Measurements from ENCODE around the gene CNTN1. TPM values are rescaled to one million over a fixed set of nuclear protein-coding genes. Genes with fewer than 3 reads are reported as not detected.

The CNTN1 gene
- polyA plus RNA-seq, 1 of the 3 experiments (the other 2 are of a cell fraction): 0.13 TPM

DNA sequence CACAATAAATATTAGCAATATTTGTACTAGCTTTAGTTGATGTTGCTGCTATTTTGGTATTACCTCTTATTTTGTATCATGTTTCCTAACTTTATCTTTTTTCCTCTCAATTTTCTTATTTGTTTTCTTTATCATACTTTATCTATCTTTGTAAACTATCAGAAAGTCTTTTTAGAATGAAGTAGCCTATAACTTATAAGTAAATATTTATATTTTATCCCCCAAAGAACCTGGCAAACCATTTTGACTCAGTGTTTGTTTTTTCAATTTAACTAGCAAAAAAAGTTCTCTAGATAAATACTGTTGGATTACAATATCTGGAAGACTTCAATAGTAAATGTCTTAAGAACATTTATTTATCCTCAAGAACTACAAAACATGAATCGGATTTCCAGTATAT is 360.2 kb downstream of the CNTN1 start (continued):
- TF ChIP-seq FOXM1 (IDR thresholded peaks at IDR 0.05; ENCODE audit: low read depth) (no peak), SMC3 (IDR thresholded peaks at IDR 0.05; ENCODE audit: low read depth, low read length) (no peak), SIN3A (IDR thresholded peaks at IDR 0.05; ENCODE audit: borderline replicate concordance, low read depth, low read length) (no peak)
- TF ChIP-seq, protein P1, sequence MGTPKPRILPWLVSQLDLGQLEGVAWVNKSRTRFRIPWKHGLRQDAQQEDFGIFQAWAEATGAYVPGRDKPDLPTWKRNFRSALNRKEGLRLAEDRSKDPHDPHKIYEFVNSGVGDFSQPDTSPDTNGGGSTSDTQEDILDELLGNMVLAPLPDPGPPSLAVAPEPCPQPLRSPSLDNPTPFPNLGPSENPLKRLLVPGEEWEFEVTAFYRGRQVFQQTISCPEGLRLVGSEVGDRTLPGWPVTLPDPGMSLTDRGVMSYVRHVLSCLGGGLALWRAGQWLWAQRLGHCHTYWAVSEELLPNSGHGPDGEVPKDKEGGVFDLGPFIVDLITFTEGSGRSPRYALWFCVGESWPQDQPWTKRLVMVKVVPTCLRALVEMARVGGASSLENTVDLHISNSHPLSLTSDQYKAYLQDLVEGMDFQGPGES (IDR thresholded peaks at IDR 0.05; ENCODE audit: low read depth, low read length): no peak
- TF ChIP-seq, protein P2, sequence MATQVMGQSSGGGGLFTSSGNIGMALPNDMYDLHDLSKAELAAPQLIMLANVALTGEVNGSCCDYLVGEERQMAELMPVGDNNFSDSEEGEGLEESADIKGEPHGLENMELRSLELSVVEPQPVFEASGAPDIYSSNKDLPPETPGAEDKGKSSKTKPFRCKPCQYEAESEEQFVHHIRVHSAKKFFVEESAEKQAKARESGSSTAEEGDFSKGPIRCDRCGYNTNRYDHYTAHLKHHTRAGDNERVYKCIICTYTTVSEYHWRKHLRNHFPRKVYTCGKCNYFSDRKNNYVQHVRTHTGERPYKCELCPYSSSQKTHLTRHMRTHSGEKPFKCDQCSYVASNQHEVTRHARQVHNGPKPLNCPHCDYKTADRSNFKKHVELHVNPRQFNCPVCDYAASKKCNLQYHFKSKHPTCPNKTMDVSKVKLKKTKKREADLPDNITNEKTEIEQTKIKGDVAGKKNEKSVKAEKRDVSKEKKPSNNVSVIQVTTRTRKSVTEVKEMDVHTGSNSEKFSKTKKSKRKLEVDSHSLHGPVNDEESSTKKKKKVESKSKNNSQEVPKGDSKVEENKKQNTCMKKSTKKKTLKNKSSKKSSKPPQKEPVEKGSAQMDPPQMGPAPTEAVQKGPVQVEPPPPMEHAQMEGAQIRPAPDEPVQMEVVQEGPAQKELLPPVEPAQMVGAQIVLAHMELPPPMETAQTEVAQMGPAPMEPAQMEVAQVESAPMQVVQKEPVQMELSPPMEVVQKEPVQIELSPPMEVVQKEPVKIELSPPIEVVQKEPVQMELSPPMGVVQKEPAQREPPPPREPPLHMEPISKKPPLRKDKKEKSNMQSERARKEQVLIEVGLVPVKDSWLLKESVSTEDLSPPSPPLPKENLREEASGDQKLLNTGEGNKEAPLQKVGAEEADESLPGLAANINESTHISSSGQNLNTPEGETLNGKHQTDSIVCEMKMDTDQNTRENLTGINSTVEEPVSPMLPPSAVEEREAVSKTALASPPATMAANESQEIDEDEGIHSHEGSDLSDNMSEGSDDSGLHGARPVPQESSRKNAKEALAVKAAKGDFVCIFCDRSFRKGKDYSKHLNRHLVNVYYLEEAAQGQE (IDR thresholded peaks at IDR 0.05; ENCODE audit: low read depth, low read length): no peak

DNA sequence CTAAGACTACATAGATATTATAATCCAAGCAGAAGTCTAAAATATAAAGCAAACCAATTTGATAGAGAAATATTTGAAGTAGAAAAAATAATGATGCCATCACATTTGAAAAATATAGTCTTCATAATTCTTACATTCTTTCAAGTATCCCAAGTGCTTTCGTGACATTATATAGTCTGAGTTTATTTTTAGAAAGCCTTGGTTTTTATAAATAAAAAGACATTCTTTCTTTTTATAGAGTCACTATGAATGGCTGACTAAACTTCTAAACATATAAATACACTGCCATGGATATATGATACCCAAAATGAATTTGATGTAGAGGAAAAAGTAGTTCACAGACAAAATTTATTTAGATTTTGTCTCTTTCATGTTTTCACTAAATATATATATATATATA is 360.8 kb downstream of the CNTN1 start:
- DNase-seq: no peak
- no peaks in the 10 kb centered on the region for H3F3A ChIP-seq (replicated peaks; ENCODE audit: insufficient read depth)
- no peak overlapping the region for H3K4me3 ChIP-seq (ENCODE audit: low read depth in 2 of 2, low read length in 1 of 2)
- no peaks in the 10 kb centered on the region for H3K36me3 ChIP-seq (replicated peaks in 1 of 2; ENCODE audit: control insufficient read depth in 1 of 2, insufficient read depth in 2 of 2, low read length in 1 of 2)
- H4K20me1 ChIP-seq (ENCODE audit: insufficient read depth): no peaks in the 10 kb centered on the region
- no peak overlapping the region for H3K9ac ChIP-seq
- no peaks in the 10 kb centered on the region for H3K79me2 ChIP-seq (ENCODE audit: insufficient read depth)
- POLR2A ChIA-PET: no interaction called here
- no peak for TF ChIP-seq GABPA (IDR thresholded peaks at IDR 0.05; ENCODE audit: low read depth)
- TF ChIP-seq, protein P3, sequence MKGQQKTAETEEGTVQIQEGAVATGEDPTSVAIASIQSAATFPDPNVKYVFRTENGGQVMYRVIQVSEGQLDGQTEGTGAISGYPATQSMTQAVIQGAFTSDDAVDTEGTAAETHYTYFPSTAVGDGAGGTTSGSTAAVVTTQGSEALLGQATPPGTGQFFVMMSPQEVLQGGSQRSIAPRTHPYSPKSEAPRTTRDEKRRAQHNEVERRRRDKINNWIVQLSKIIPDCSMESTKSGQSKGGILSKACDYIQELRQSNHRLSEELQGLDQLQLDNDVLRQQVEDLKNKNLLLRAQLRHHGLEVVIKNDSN (IDR thresholded peaks at IDR 0.05; ENCODE audit: borderline replicate concordance, low read depth): no peak
- TF ChIP-seq CHD2 (IDR thresholded peaks at IDR 0.05; ENCODE audit: low read length, partially characterized antibody): no peak
- no peak overlapping the region for H3K27ac ChIP-seq (ENCODE audit: low read depth in 2 of 2, low read length in 1 of 2)
- H3K4me1 ChIP-seq (ENCODE audit: control insufficient read depth in 1 of 2, insufficient read depth in 2 of 2, low read depth in 1 of 2, low read length in 1 of 2): no peaks in the 10 kb centered on the region
- H3K27me3 ChIP-seq (ENCODE audit: insufficient read depth): no peaks in the 10 kb centered on the region
- no peak overlapping the region for H2AFZ ChIP-seq (ENCODE audit: low read depth)
- no peaks in the 10 kb centered on the region for H3K9me3 ChIP-seq
- CTCF ChIA-PET: no interaction called here
- 51% methylated on average over 1 of the region's 1 CpG for WGBS (ENCODE audit: low lambda C conversion rate)
- H3K4me2 ChIP-seq: no peak overlapping the region
- no peaks in the 10 kb centered on the region for H3K9me2 ChIP-seq

DNA sequence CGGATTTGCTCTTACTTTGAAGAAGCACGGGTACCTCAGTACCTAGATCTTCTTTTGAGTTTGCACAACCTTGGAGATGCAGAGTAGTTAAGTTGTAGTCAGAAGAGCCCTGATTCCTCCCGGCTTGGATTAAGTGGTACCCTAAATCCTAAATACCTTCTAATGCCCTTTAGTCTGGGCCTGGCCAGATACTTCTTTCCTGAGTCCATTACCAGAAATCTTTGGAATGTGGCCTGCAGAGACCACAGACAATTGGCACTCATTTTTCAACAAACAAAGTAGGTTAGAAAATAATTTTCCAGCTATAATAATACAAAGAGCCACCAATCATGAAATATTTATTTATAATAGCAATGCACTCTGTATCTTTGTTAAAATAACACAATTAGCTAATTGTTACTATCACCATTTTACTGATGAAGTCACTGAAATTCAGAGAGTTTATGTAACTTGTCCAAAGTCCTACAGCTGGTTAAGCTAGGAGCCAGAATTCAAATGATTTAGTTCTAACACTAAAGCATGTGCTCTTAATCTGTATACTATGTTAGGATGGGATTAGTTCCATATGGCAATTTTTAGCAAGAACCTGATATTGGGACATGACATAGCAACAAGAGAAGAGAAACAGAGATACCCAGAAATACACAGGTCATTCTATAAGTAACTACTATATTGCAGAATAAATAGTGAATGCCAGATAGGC is 363.8 kb downstream of the CNTN1 start:
- Histone ChIP-seq H4K20me1 (ENCODE audit: insufficient read depth) (no peaks in the 10 kb centered on the region), H3K4me2 (no peak overlapping the region), H3F3A (replicated peaks; ENCODE audit: insufficient read depth) (no peaks in the 10 kb centered on the region), H3K27me3 (ENCODE audit: insufficient read depth) (no peaks in the 10 kb centered on the region), H3K4me1 (ENCODE audit: control insufficient read depth in 1 of 2, insufficient read depth in 2 of 2, low read depth in 1 of 2, low read length in 1 of 2) (no peaks in the 10 kb centered on the region), H3K36me3 (replicated peaks in 1 of 2; ENCODE audit: control insufficient read depth in 1 of 2, insufficient read depth in 2 of 2, low read length in 1 of 2) (no peaks in the 10 kb centered on the region), H2AFZ (ENCODE audit: low read depth) (no peak overlapping the region), H3K4me3 (ENCODE audit: low read depth in 2 of 2, low read length in 1 of 2) (no peak overlapping the region), H3K27ac (ENCODE audit: low read depth in 2 of 2, low read length in 1 of 2) (no peak overlapping the region), H3K9me3 (no peaks in the 10 kb centered on the region), H3K79me2 (ENCODE audit: insufficient read depth) (no peaks in the 10 kb centered on the region), H3K9me2 (no peaks in the 10 kb centered on the region), H3K9ac (no peak overlapping the region)
- POLR2A ChIA-PET: no interaction called here
- CTCF ChIA-PET: no interaction called here
- TF ChIP-seq TEAD4 (IDR thresholded peaks at IDR 0.05; ENCODE audit: borderline replicate concordance, insufficient read depth) (no peak), NFIC (IDR thresholded peaks at IDR 0.05; ENCODE audit: borderline replicate concordance) (no peak), YY1 (IDR thresholded peaks at IDR 0.05; ENCODE audit: low read depth) (no peak)
- WGBS (ENCODE audit: low lambda C conversion rate): 49% methylated on average over 3 of the region's 3 CpGs
- DNase-seq: no peak
